Ovary (tissue), 9 donors: ENCODE results near the gene EGLN1. TPM values are rescaled to one million over a fixed set of nuclear protein-coding genes. Genes with fewer than 3 reads are reported as not detected.

Experiments
- DNase-seq, 5 donors: peaks; one replicate each; pipeline ENCODE4 v3.0.0-alpha.2; 2019 to 2020
- H3K27ac ChIP-seq, 2 donors: fragments of 200-600 bp; one replicate each; pipeline versions ENCODE4 v1.5.1 to v1.8.0; 2019 to 2022
- H3K27me3 ChIP-seq: fragments of 200-600 bp; one replicate; pipeline ENCODE4 v1.8.0; 2022
- H3K36me3 ChIP-seq: fragments of 200-600 bp; sonication (generic); one replicate; pipeline ENCODE4 v1.5.1; 2019
- H3K4me1 ChIP-seq: one replicate; pipeline ENCODE4 v1.8.1; 2013; ENCODE audit warnings: mild to moderate bottlenecking, moderate library complexity; ENCODE audit not compliant: insufficient read depth
- H3K4me3 ChIP-seq: fragments of 200-600 bp; sonication (generic); one replicate; pipeline ENCODE4 v1.5.1; 2017
- H3K9me3 ChIP-seq, 2 donors: fragments of 200-600 bp in 1 of 2; sonication (generic) in 1 of 2; one replicate each; pipeline versions ENCODE4 v1.5.1 to v1.8.1; 2013 to 2019; ENCODE audit warnings: mild to moderate bottlenecking in 1 of 2, moderate library complexity in 1 of 2
- CTCF ChIP-seq, 3 donors: fragments of 450-650 bp in 2 of 3; fragments of 200-600 bp in 1 of 3; IDR thresholded peaks; one replicate each; pipeline versions ENCODE4 v1.5.1 to v1.8.0; 2016 to 2022; ENCODE audit warnings: antibody characterized with exemption in 3 of 3, mild to moderate bottlenecking in 1 of 3
- EP300 ChIP-seq: sonication (generic); formaldehyde crosslinking; IDR thresholded peaks from one replicate; pipeline ENCODE4 v1.6.1; 2017; ENCODE audit warnings: antibody characterized with exemption
- POLR2A ChIP-seq: fragments of 450-650 bp; IDR thresholded peaks from one replicate; pipeline ENCODE4 v1.6.1; 2017; ENCODE audit warnings: antibody characterized with exemption, mild to moderate bottlenecking, moderate library complexity
- WGBS, 3 donors: extraction: QIAGEN DNeasy Blood & Tissue Kit in 1 of 3; methylation state at CpG; one replicate each; pipeline versions ENCODE4 v1.1.5 to v1.1.7; 2013 to 2017; 5-methylcytosine and 5-hydroxymethylcytosine counted together
- intact Hi-C, 4 donors: fragments of 100-400 bp; cut with DNase I; formaldehyde crosslinking; loops; one replicate each; pipeline versions ENCODE4 v1.11.0 to v1.15.1; 2022 to 2023
- polyA plus RNA-seq, 2 donors: library from polyadenylated mRNA; stranded (reverse); fragments of 200-250 nt in 1 of 2; fragments of 350-450 nt in 1 of 2; fragmentation: Illumina TruSeq in 1 of 2; extraction: RNeasy Lipid Tissue Mini Kit (QIAGEN cat#74804) in 1 of 2; gene quantifications; one replicate each; pipeline ENCODE4 v1.2.3, GENCODE V29; 2013 to 2014
- total RNA-seq, 7 donors: library from RNA; depleted of rRNA in 2 of 7; stranded (reverse); fragments of >200 nt in 2 of 7; fragmentation: NEBNext Ultra II Directional in 3 of 7; extraction: Animal tissue kit (Norgen Biotek cat#: 25700) in 3 of 7; gene quantifications; one replicate each; pipeline versions ENCODE4 v1.1.0 to v1.2.4, GENCODE V29; 2016 to 2023
- donor health status: DM: no; HTN: no; CAD: no; lungs with moderate emphysema.
- donor health status: DM: no; HTN: no; CAD: no.
- donor health status: Bipolar disorder and iron deficiency.
- donor health status: DM: yes; HTN: yes; CAD: no.
- donor health status: DM: no; HTN: no; CAD: no.
- donor health status: DM: yes; HTN: yes; CAD: no.

EGLN1 gene
- total and polyA plus RNA-seq, 9 donors, result 18.5 to 52.0 (median 39.1) TPM

- H3K4me3 ChIP-seq, result peak within 1 kb of the TSS; percentile 69
- H3K36me3 ChIP-seq, result no peaks in the 10 kb centered on the region
- peaks cover 17% of the 10 kb centered on the region for H3K4me1 ChIP-seq
- TF ChIP-seq CTCF (IDR thresholded peaks at IDR 0.05), result no peak
- no peak for TF ChIP-seq POLR2A
- TF ChIP-seq EP300, result no peak
- 0 to 1% (median 0%) methylated on average over 40 to 43 of the region's 43 CpGs for WGBS, 3 donors
- H3K27me3 ChIP-seq, result no peaks in the 10 kb centered on the region
- peak within 1 kb of the TSS; percentile 79 to 89 for H3K27ac ChIP-seq
- DNase-seq, result no peak
- intact Hi-C loops, result no loop called here
- no peaks in the 10 kb centered on the region for H3K9me3 ChIP-seq
Measured at GRCh38 chr1:231338270-231339128, 83.6 kb downstream of the EGLN1 start, which contains the start of gene SPRTN. TSS of gene SPRTN (plus strand) at chr1:231338293. CDS start at chr1:231338384, 91 bp downstream.

- Histone ChIP-seq H3K27me3 (no peaks in the 10 kb centered on the region), H3K4me3 (peak within 1 kb of the TSS; percentile 69), H3K27ac (peak within 1 kb of the TSS; percentile 79 to 89), H3K9me3 (no peaks in the 10 kb centered on the region), H3K36me3 (no peaks in the 10 kb centered on the region), H3K4me1 (peaks cover 17% of the 10 kb centered on the region)
- peak; percentile 96 to 100 (median 97) for DNase-seq
- TF ChIP-seq POLR2A (peak; percentile 89), CTCF (IDR thresholded peaks at IDR 0.05) (no peak), EP300 (no peak)
- 0 to 1% (median 0%) methylated on average over 63 to 74 of the region's 74 CpGs for WGBS, 3 donors
- intact Hi-C loops, result no loop called here
Measured at GRCh38 chr1:231337472-231338269, 84.4 kb downstream of the EGLN1 start, which contains the start of gene EXOC8. TSS of gene EXOC8 (minus strand) at chr1:231337852. CDS start at chr1:231337745, 107 bp downstream.

GRCh38 chr1:231337043-231337471, 85.0 kb downstream of the EGLN1 start:
- no peaks in the 10 kb centered on the region for H3K9me3 ChIP-seq
- 0% methylated on average over 21 to 32 of the region's 32 CpGs for WGBS, 3 donors
- H3K36me3 ChIP-seq, result no peaks in the 10 kb centered on the region
- intact Hi-C loops, result no loop called here
- peaks cover 17% of the 10 kb centered on the region for H3K4me1 ChIP-seq
- H3K4me3 ChIP-seq, result peak overlapping the region; percentile 69
- TF ChIP-seq CTCF (IDR thresholded peaks at IDR 0.05) (no peak), POLR2A (no peak), EP300 (no peak)
- no peaks in the 10 kb centered on the region for H3K27me3 ChIP-seq
- H3K27ac ChIP-seq, result peak overlapping the region; percentile 79 to 89
- peak in 1 of 5 donors; percentile 50 for DNase-seq
